Cardiac muscle cell (in vitro differentiated cells and primary cell): ENCODE measurements around the gene MBNL1. TPM values are rescaled to one million over a fixed set of nuclear protein-coding genes. Genes with fewer than 3 reads are reported as not detected.

Experiments
- DNase-seq, 2 donors: peaks; one replicate each; pipeline versions ENCODE4 v3.0.0 to v3.0.0-alpha.2; 2010 to 2017; ENCODE audit warnings: low read depth in 1 of 2, low spot score in 1 of 2
- H3K27ac ChIP-seq: fragments of 200-600 bp; sonication (generic); 2 replicates; pipeline ENCODE4 v1.5.1; 2016
- H3K27me3 ChIP-seq: fragments of 200-600 bp; sonication (generic); 2 replicates; pipeline ENCODE4 v1.6.0; 2016; ENCODE audit warnings: control low read depth
- H3K36me3 ChIP-seq: fragments of 200-600 bp; sonication (generic); 2 replicates; pipeline ENCODE4 v1.5.1; 2016; ENCODE audit warnings: control low read depth
- H3K4me1 ChIP-seq: fragments of 200-600 bp; sonication (generic); 2 replicates; pipeline ENCODE4 v1.8.1; 2017; ENCODE audit warnings: low read depth, mild to moderate bottlenecking, mixed run types
- H3K4me3 ChIP-seq: fragments of 200-600 bp; sonication (generic); 2 replicates; pipeline ENCODE4 v1.5.1; 2016; ENCODE audit warnings: mild to moderate bottlenecking
- H3K9me3 ChIP-seq: fragments of 200-600 bp; sonication (generic); 2 replicates; pipeline ENCODE4 v1.5.1; 2017; ENCODE audit warnings: low read depth, mild to moderate bottlenecking, control low read depth
- polyA plus RNA-seq: library from polyadenylated mRNA; unstranded; fragments of >200 nt; fragmentation: Nextera tagmentation; extraction: Ambion mirVana; gene quantifications from 2 replicates; pipeline ENCODE4 v1.2.1, GENCODE V29; 2016
- total RNA-seq: library from RNA; depleted of rRNA; stranded (reverse); fragments of >200 nt; gene quantifications from 2 replicates; pipeline ENCODE4 v1.2.3, GENCODE V29; 2016
- TF ChIP-seq, protein P1 (sequence below): IDR thresholded peaks from 2 replicates; pipeline ENCODE4 v1.5.1; 2012; ENCODE audit warnings: low read depth, mild to moderate bottlenecking, low read length

The MBNL1 gene
- total and polyA plus RNA-seq, 2 experiments from 2014 or later: 18.1 to 75.1 TPM

DNA sequence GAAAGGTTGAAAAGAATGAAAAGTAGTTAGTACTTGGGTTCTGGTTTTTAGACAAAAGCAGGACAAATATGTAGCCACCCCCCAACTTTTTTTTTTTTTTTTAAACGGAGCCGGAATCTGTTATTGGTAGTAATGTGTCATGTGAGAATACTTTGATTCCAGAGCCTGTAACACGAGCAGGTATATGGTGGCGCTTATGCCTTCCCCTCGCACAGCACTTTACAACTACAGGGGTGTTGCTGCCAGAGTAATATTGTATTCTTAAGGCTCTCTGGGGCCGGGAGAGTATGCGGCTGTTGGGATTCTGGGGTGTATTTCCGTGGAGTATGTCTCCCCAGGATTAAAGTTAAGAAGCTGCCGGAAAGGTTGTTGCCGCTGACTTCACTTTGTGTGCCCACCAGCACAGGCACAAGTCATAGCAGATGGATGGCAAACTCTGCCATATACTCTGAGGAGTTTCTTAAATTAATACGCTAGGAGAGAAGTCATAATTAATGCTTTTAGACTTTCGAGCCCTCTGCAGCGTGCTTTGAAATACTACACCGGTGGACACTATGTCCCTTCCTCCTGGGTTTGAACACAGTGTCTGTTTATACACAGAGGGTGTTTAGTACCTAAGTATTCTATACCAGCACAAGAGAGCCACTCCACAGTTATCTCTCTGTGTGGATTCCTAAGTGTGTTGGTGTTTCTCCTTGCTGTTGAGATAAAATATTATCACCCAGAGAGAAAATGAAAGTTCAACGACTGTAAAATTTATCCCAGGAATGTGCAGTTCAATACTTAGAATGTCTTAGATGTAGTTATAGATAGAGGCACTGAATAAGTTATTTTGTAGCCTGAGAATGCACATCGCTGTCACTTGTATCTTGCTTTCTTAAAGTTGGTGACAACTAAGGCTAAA, 1.4 kb downstream of the MBNL1 start:
- DNase-seq: peak; percentile 60 to 73
- TF ChIP-seq, protein P1, sequence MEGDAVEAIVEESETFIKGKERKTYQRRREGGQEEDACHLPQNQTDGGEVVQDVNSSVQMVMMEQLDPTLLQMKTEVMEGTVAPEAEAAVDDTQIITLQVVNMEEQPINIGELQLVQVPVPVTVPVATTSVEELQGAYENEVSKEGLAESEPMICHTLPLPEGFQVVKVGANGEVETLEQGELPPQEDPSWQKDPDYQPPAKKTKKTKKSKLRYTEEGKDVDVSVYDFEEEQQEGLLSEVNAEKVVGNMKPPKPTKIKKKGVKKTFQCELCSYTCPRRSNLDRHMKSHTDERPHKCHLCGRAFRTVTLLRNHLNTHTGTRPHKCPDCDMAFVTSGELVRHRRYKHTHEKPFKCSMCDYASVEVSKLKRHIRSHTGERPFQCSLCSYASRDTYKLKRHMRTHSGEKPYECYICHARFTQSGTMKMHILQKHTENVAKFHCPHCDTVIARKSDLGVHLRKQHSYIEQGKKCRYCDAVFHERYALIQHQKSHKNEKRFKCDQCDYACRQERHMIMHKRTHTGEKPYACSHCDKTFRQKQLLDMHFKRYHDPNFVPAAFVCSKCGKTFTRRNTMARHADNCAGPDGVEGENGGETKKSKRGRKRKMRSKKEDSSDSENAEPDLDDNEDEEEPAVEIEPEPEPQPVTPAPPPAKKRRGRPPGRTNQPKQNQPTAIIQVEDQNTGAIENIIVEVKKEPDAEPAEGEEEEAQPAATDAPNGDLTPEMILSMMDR: no peak
- no peaks in the 10 kb centered on the region for H3K36me3 ChIP-seq
- H3K4me1 ChIP-seq: peaks cover 14% of the 10 kb centered on the region
- peak overlapping the region; percentile 79 for H3K4me3 ChIP-seq
- peak overlapping the region; percentile 96 for H3K27ac ChIP-seq
- H3K9me3 ChIP-seq: no peaks in the 10 kb centered on the region
- H3K27me3 ChIP-seq: peaks cover 23% of the 10 kb centered on the region

DNA sequence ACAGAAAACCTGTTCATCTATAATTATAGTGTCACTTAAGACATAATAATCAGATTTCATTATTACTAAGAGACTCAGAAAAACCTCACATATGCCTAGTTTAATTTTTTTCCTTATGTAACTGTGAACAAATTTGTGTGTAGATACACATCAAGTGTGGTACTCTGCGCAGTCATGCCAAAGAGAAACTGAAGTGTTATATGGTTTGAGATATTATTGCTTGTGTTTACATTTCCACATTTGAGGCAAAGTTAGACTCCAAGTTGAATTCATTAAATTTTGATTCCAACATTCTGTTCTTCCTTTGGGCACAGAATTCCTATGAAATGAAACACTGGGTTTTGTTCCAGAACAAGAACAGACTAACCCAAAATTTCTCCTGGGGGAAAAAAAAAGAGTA, 2.2 kb downstream of the MBNL1 start:
- peak overlapping the region; percentile 96 for H3K27ac ChIP-seq
- H3K4me1 ChIP-seq: peaks cover 14% of the 10 kb centered on the region
- peaks cover 15% of the 10 kb centered on the region for H3K27me3 ChIP-seq
- no peaks in the 10 kb centered on the region for H3K36me3 ChIP-seq
- H3K4me3 ChIP-seq: peak overlapping the region; percentile 79
- TF ChIP-seq, protein P1: no peak
- no peak for DNase-seq
- no peaks in the 10 kb centered on the region for H3K9me3 ChIP-seq

DNA sequence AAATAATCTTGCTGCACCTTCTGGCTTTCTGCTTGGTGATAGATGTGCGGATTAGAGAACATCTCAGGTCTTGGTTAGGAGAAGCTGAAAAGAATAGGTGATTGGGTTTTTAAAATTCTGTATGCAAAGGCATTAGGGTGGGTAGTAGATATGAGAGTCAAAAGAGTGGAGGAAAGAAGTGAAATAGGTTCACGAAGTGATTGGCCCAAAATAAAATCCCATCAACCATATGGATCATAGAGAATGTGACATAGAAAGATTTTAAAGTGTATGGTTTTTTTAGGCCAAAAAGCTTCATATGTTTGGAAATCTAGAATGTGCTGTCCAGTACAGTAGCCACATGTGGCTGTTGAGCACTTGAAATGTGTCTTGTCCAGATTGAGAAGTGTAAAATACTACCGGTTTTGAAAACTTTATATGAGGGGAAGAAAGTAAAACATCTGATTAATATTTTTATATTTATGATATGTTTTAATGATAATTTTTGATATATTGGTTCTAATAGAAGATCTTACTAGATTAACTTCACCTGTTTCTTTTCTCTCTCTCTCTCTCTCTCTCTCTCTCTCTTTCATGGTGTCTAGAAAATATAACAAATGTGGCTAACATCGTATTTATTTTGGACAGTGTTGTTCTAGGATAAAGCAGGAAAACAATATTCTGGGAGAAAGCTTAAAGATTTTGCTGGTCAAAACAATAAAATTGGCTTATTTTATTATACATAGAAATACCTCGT, 2.9 kb downstream of the MBNL1 start:
- Histone ChIP-seq H3K9me3 (no peaks in the 10 kb centered on the region), H3K4me3 (peak overlapping the region; percentile 79), H3K27ac (no peak overlapping the region), H3K36me3 (no peaks in the 10 kb centered on the region), H3K27me3 (peaks cover 7% of the 10 kb centered on the region), H3K4me1 (peaks cover 19% of the 10 kb centered on the region)
- TF ChIP-seq, protein P1: no peak
- DNase-seq: no peak

DNA sequence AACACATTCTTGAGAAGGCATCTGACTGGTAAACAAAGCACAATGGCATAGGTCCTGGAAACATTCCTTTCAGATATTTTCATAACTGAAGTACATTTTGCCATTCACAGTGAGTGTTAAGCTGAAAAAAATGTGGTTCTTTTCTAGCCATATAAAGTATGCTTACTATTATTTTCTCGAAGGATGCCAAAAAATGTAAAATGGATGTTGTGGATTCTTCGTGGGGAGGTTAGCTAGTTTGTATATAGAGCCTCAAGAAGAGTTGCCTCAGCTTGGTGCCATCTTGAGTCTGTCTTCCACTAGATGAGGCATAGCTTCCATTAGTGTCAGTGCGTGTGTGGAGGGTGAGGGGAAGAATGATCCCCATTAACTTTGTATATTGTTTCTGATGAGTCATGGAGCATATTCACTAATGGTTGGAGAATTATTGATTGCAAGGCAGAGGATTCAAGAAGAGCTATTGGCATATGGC, 4.1 kb downstream of the MBNL1 start:
- Histone ChIP-seq H3K4me1 (peaks cover 26% of the 10 kb centered on the region), H3K9me3 (no peaks in the 10 kb centered on the region), H3K27ac (no peak overlapping the region), H3K27me3 (no peaks in the 10 kb centered on the region), H3K36me3 (no peaks in the 10 kb centered on the region), H3K4me3 (no peak overlapping the region)
- TF ChIP-seq, protein P1: no peak
- DNase-seq: peak in 1 of 2 donors; percentile 70

DNA sequence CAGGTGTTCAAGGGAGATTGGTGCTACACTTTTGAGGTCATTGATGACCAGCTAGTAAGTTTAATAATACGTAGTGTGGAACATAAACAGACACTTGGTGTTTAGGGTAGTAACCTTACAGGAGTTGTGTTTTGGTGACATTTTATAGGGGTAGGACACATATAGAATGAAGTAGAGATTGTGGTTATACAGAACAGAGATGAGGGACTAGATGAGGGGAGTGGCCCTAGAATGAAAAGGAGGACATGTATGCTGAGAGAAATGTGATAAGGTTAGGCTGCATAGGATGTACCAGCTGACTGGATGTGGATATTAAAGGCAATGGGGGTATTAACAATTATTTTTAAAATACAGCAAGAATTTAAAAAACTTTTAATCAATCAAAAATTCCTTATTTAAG, 8.0 kb downstream of the MBNL1 start:
- H3K36me3 ChIP-seq: no peaks in the 10 kb centered on the region
- no peak overlapping the region for H3K27ac ChIP-seq
- TF ChIP-seq, protein P1: no peak
- H3K4me1 ChIP-seq: peaks cover 47% of the 10 kb centered on the region
- DNase-seq: no peak
- H3K9me3 ChIP-seq: no peaks in the 10 kb centered on the region
- no peak overlapping the region for H3K4me3 ChIP-seq
- no peaks in the 10 kb centered on the region for H3K27me3 ChIP-seq
